Mesendoderm (in vitro differentiated cells): ENCODE data around the gene FAM135A.
A peak's percentile ranks its signal among the peaks of the same experiment; 100 is the strongest.

Experiments
- DNase-seq: peaks from one replicate; pipeline ENCODE4 v3.0.0; 2013
- H2AK5ac ChIP-seq: 2 replicates; pipeline ENCODE4 v1.6.1; 2013; ENCODE audit warnings: low read length, inconsistent platforms
- H2BK120ac ChIP-seq: 2 replicates; pipeline ENCODE4 v1.6.1; 2013; ENCODE audit warnings: low read depth, mild to moderate bottlenecking, low read length, moderate library complexity, mixed read lengths
- H2BK15ac ChIP-seq: replicated peaks from 2 replicates; pipeline ENCODE4 v1.6.1; 2013; ENCODE audit warnings: low read depth, mild to moderate bottlenecking, moderate library complexity
- H2BK5ac ChIP-seq: 2 replicates; pipeline ENCODE4 v1.6.1; 2013; ENCODE audit warnings: low read length, inconsistent platforms
- H3K18ac ChIP-seq: 2 replicates; pipeline ENCODE4 v1.6.1; 2013; ENCODE audit warnings: mild to moderate bottlenecking, low read length, mixed read lengths
- H3K23ac ChIP-seq: one replicate; pipeline ENCODE4 v1.6.1; 2013; ENCODE audit warnings: low read length
- H3K27ac ChIP-seq: 2 replicates; pipeline ENCODE4 v1.5.1; 2013; ENCODE audit warnings: low read depth, mild to moderate bottlenecking, inconsistent platforms, low read length, moderate library complexity
- H3K27me3 ChIP-seq: 2 replicates; pipeline ENCODE4 v1.6.1; 2013; ENCODE audit warnings: low read length, control low read depth, mild to moderate bottlenecking, inconsistent platforms; ENCODE audit not compliant: insufficient read depth, poor library complexity
- H3K36me3 ChIP-seq: 2 replicates; pipeline ENCODE4 v1.6.1; 2013; ENCODE audit warnings: low read length, inconsistent platforms; ENCODE audit not compliant: control insufficient read depth, insufficient read depth
- H3K4ac ChIP-seq: one replicate; pipeline ENCODE4 v1.6.1; 2013; ENCODE audit warnings: low read depth, mild to moderate bottlenecking, low read length, moderate library complexity
- H3K4me1 ChIP-seq: 2 replicates; pipeline ENCODE4 v1.6.1; 2013; ENCODE audit warnings: low read depth, low read length, inconsistent platforms; ENCODE audit not compliant: control insufficient read depth
- H3K4me2 ChIP-seq: 2 replicates; pipeline ENCODE4 v1.6.1; 2013; ENCODE audit warnings: low read length
- H3K4me3 ChIP-seq: 2 replicates; pipeline ENCODE4 v1.5.1; 2013; ENCODE audit warnings: mild to moderate bottlenecking, low read length
- H3K56ac ChIP-seq: one replicate; pipeline ENCODE4 v1.6.1; 2013; ENCODE audit warnings: low read length
- H3K79me1 ChIP-seq: 2 replicates; pipeline ENCODE4 v1.6.1; 2013; ENCODE audit warnings: low read length, inconsistent platforms
- H3K79me2 ChIP-seq: 2 replicates; pipeline ENCODE4 v1.6.1; 2013; ENCODE audit warnings: mild to moderate bottlenecking, low read length; ENCODE audit not compliant: control insufficient read depth, insufficient read depth
- H3K9ac ChIP-seq: 2 replicates; pipeline ENCODE4 v1.6.1; 2013; ENCODE audit warnings: low read length, inconsistent platforms
- H4K5ac ChIP-seq: one replicate; pipeline ENCODE4 v1.6.1; 2013; ENCODE audit warnings: low read length
- H4K8ac ChIP-seq: one replicate; pipeline ENCODE4 v1.6.1; 2013; ENCODE audit warnings: low read depth, mild to moderate bottlenecking, control low read depth, low read length, moderate library complexity
- WGBS: extraction: QIAGEN DNeasy Blood & Tissue Kit; methylation state at CpG from one replicate; pipeline ENCODE4 v1.1.7; 2013; ENCODE audit warnings: low lambda C conversion rate, missing lambda C conversion rate; ENCODE audit not compliant: insufficient coverage; ENCODE audit errors: extremely low coverage; 5-methylcytosine and 5-hydroxymethylcytosine counted together

Gene FAM135A

GRCh38 chr6:70574643-70575042, 161.3 kb downstream of the FAM135A start:
- Histone ChIP-seq H3K4me2 (no peak overlapping the region), H2BK120ac (no peak overlapping the region), H3K79me2 (no peaks in the 10 kb centered on the region), H3K79me1 (no peaks in the 10 kb centered on the region), H3K4ac (no peak overlapping the region), H3K9ac (no peak overlapping the region), H4K5ac (no peak overlapping the region), H3K36me3 (no peaks in the 10 kb centered on the region), H3K18ac (no peak overlapping the region), H2AK5ac (no peak overlapping the region), H4K8ac (no peak overlapping the region), H2BK15ac (no peak overlapping the region), H3K27ac (no peak overlapping the region), H3K56ac (no peak overlapping the region), H2BK5ac (no peak overlapping the region), H3K23ac (no peak overlapping the region), H3K4me3 (no peak overlapping the region), H3K27me3 (no peaks in the 10 kb centered on the region), H3K4me1 (no peaks in the 10 kb centered on the region)
- DNase-seq, result no peak
- WGBS, result no CpG with 5 or more reads among the region's 2 CpGs

- DNase-seq, result no peak
- Histone ChIP-seq H3K18ac (no peak overlapping the region), H2AK5ac (no peak overlapping the region), H3K23ac (no peak overlapping the region), H3K79me2 (no peaks in the 10 kb centered on the region), H3K4ac (no peak overlapping the region), H2BK120ac (no peak overlapping the region), H3K4me3 (no peak overlapping the region), H2BK5ac (no peak overlapping the region), H4K8ac (no peak overlapping the region), H3K4me2 (no peak overlapping the region), H3K36me3 (no peaks in the 10 kb centered on the region), H3K9ac (no peak overlapping the region), H3K79me1 (no peaks in the 10 kb centered on the region), H4K5ac (no peak overlapping the region), H3K4me1 (no peaks in the 10 kb centered on the region), H3K27me3 (no peaks in the 10 kb centered on the region), H3K56ac (no peak overlapping the region), H2BK15ac (no peak overlapping the region), H3K27ac (no peak overlapping the region)
- WGBS, result no CpG with 5 or more reads among the region's 7 CpGs
Measured at GRCh38 chr6:70575899-70576495, 162.7 kb downstream of the FAM135A start.

GRCh38 chr6:70586114-70586513, 172.8 kb downstream of the FAM135A start:
- Histone ChIP-seq H4K5ac (no peak overlapping the region), H3K4ac (no peak overlapping the region), H3K79me2 (no peaks in the 10 kb centered on the region), H3K36me3 (no peaks in the 10 kb centered on the region), H3K9ac (no peak overlapping the region), H3K18ac (no peak overlapping the region), H3K4me1 (no peaks in the 10 kb centered on the region), H3K27ac (no peak overlapping the region), H2BK5ac (no peak overlapping the region), H3K23ac (no peak overlapping the region), H3K27me3 (no peaks in the 10 kb centered on the region), H2AK5ac (no peak overlapping the region), H3K79me1 (no peaks in the 10 kb centered on the region), H3K4me2 (no peak overlapping the region), H3K4me3 (no peak overlapping the region), H4K8ac (no peak overlapping the region), H3K56ac (no peak overlapping the region), H2BK15ac (no peak overlapping the region), H2BK120ac (no peak overlapping the region)
- whole genome bisulfite sequencing, result no CpG with 5 or more reads among the region's 1 CpG
- DNase-seq, result no peak

GRCh38 chr6:70590400-70590799, 177.1 kb downstream of the FAM135A start:
- peak; percentile 48 for DNase-seq
- H2BK120ac ChIP-seq, result no peak overlapping the region

GRCh38 chr6:70592391-70593117, 179.2 kb downstream of the FAM135A start:
- H3K27ac ChIP-seq, result no peak overlapping the region
- no peak overlapping the region for H3K56ac ChIP-seq
- no peaks in the 10 kb centered on the region for H3K4me1 ChIP-seq
- no peaks in the 10 kb centered on the region for H3K79me1 ChIP-seq
- H3K79me2 ChIP-seq, result no peaks in the 10 kb centered on the region
- no peak overlapping the region for H4K5ac ChIP-seq
- H2AK5ac ChIP-seq, result no peak overlapping the region
- H3K27me3 ChIP-seq, result no peaks in the 10 kb centered on the region
- no peak overlapping the region for H3K23ac ChIP-seq
- peak; percentile 36 for DNase-seq
- WGBS, result no CpG with 5 or more reads among the region's 5 CpGs
- no peak overlapping the region for H3K4me2 ChIP-seq
- H2BK15ac ChIP-seq, result no peak overlapping the region
- H3K4me3 ChIP-seq, result no peak overlapping the region
- no peak overlapping the region for H2BK5ac ChIP-seq
- no peak overlapping the region for H3K18ac ChIP-seq
- H3K4ac ChIP-seq, result no peak overlapping the region
- no peak overlapping the region for H3K9ac ChIP-seq
- H3K36me3 ChIP-seq, result no peaks in the 10 kb centered on the region
- no peak overlapping the region for H4K8ac ChIP-seq
- no peak overlapping the region for H2BK120ac ChIP-seq

More at GRCh38 chr6:70590400-70590799, 177.1 kb downstream of the FAM135A start:
- Histone ChIP-seq H3K27me3 (no peaks in the 10 kb centered on the region), H3K4me2 (no peak overlapping the region), H3K36me3 (no peaks in the 10 kb centered on the region), H4K5ac (no peak overlapping the region), H3K9ac (no peak overlapping the region), H3K4me3 (no peak overlapping the region), H3K4ac (no peak overlapping the region), H3K56ac (no peak overlapping the region), H3K18ac (no peak overlapping the region), H3K23ac (no peak overlapping the region), H2AK5ac (no peak overlapping the region), H2BK15ac (no peak overlapping the region), H2BK5ac (no peak overlapping the region), H3K27ac (no peak overlapping the region), H3K79me1 (no peaks in the 10 kb centered on the region), H3K79me2 (no peaks in the 10 kb centered on the region), H4K8ac (no peak overlapping the region), H3K4me1 (no peaks in the 10 kb centered on the region)

GRCh38 chr6:70593118-70593486, 179.8 kb downstream of the FAM135A start:
- Histone ChIP-seq H2AK5ac (no peak overlapping the region), H3K79me1 (no peaks in the 10 kb centered on the region), H3K23ac (no peak overlapping the region), H2BK5ac (no peak overlapping the region), H3K4ac (no peak overlapping the region), H4K5ac (no peak overlapping the region), H3K27ac (no peak overlapping the region), H3K36me3 (no peaks in the 10 kb centered on the region), H3K79me2 (no peaks in the 10 kb centered on the region), H4K8ac (no peak overlapping the region), H3K4me3 (no peak overlapping the region), H3K9ac (no peak overlapping the region), H2BK120ac (no peak overlapping the region), H3K4me2 (no peak overlapping the region), H3K56ac (no peak overlapping the region), H3K18ac (no peak overlapping the region), H2BK15ac (no peak overlapping the region), H3K4me1 (no peaks in the 10 kb centered on the region), H3K27me3 (no peaks in the 10 kb centered on the region)
- no peak for DNase-seq
- WGBS, result no CpG with 5 or more reads among the region's 3 CpGs
